Activated CD8-positive, alpha-beta T cell treated with anti-CD3 and anti-CD28 coated beads, Interleukin-2, amount 10 ng/mL, durations not matched to agents 7 days and 5 days (primary cell): ENCODE data around the gene UBE2L6. TPM values are rescaled to one million over a fixed set of nuclear protein-coding genes. Genes with fewer than 3 reads are reported as not detected.

Experiments used
- ATAC-seq: fragments of 150-1000 bp; cut with Tn5 transposase; one replicate; pipeline ENCODE4 v1.10.0; 2021; ENCODE audit warnings: moderate library complexity
- CTCF ChIA-PET: fragments of 350-600 bp; sonication (Branson Sonifier 250); formaldehyde crosslinking; loops from one replicate; lab custom pipeline; 2021; ENCODE audit warnings: antibody characterized with exemption; lab: Charles Lee
- POLR2A ChIA-PET: fragments of 350-600 bp; sonication (Branson Sonifier 250); formaldehyde crosslinking; loops from one replicate; lab custom pipeline; 2021; ENCODE audit warnings: antibody characterized with exemption; lab: Charles Lee
- DNase-seq: peaks from one replicate; pipeline ENCODE4 v3.0.0-alpha.2; 2020
- H3K27ac Mint-ChIP-seq: one replicate; pipeline ENCODE4 v1.8.0; 2021; ENCODE audit warnings: mild to moderate bottlenecking, mixed read lengths
- H3K27me3 Mint-ChIP-seq: one replicate; pipeline ENCODE4 v1.8.0; 2021; ENCODE audit warnings: low read depth, mixed read lengths
- H3K36me3 Mint-ChIP-seq: one replicate; pipeline ENCODE4 v1.8.0; 2021; ENCODE audit warnings: low read depth, mixed read lengths
- H3K4me1 Mint-ChIP-seq: one replicate; pipeline ENCODE4 v1.8.0; 2021; ENCODE audit warnings: low read depth, mixed read lengths
- H3K4me3 Mint-ChIP-seq: one replicate; pipeline ENCODE4 v1.8.0; 2021; ENCODE audit warnings: mild to moderate bottlenecking, mixed read lengths
- H3K9me3 Mint-ChIP-seq: one replicate; pipeline ENCODE4 v1.8.0; 2022; ENCODE audit warnings: mixed read lengths; ENCODE audit not compliant: insufficient read depth
- total RNA-seq, 2 experiments: library from RNA; stranded (reverse); gene quantifications; one replicate each; pipeline ENCODE4 v1.2.3, GENCODE V29; 2021

The UBE2L6 gene
- total RNA-seq, 2 experiments from 2014 or later, result 222 to 232 TPM

- H3K4me1 Mint-ChIP-seq, result peaks cover 47% of the 10 kb centered on the region
- ChIA-PET POLR2A (interaction anchor here (0.8 to 6.7 kb wide), 4 partner anchors 15 to 212 kb away, joined by 3 to 47 read pairs (median 6); partner anchors contain the start of genes SLC43A1, UBE2L6 and ZDHHC5), CTCF (interaction anchor here (1.5 to 10.9 kb wide), 8 partner anchors 14 to 114 kb away, joined by 4 to 484 read pairs (median 7); partner anchors contain the start of genes RTN4RL2, SLC43A1 and UBE2L6)
- H3K4me3 Mint-ChIP-seq, result peak overlapping the region; percentile 82
- H3K9me3 Mint-ChIP-seq, result no peaks in the 10 kb centered on the region
- H3K27ac Mint-ChIP-seq, result peak overlapping the region; percentile 88
- peaks cover 32% of the 10 kb centered on the region for H3K36me3 Mint-ChIP-seq
- H3K27me3 Mint-ChIP-seq, result no peaks in the 10 kb centered on the region
- no peak for ATAC-seq
- no peak for DNase-seq
These were observed 37.3 kb downstream of the UBE2L6 start for GRCh38 chr11:57530215-57530595.

GRCh38 chr11:57529012-57529411, 38.5 kb downstream of the UBE2L6 start:
- Mint-ChIP-seq H3K9me3 (no peaks in the 10 kb centered on the region), H3K27ac (no peak overlapping the region), H3K36me3 (peaks cover 39% of the 10 kb centered on the region), H3K4me1 (peaks cover 47% of the 10 kb centered on the region), H3K27me3 (no peaks in the 10 kb centered on the region), H3K4me3 (peak overlapping the region; percentile 24)
- ATAC-seq (no peak), DNase-seq (no peak)
- ChIA-PET POLR2A (interaction anchor here (0.9 to 6.7 kb wide), 5 partner anchors 14 to 139 kb away, joined by 3 to 47 read pairs (median 3); partner anchors contain the start of genes SLC43A1, UBE2L6 and ZDHHC5), CTCF (interaction anchor here (1.1 to 10.9 kb wide), 11 partner anchors 13 to 116 kb away, joined by 3 to 484 read pairs (median 6); partner anchors contain the start of genes RTN4RL2, SLC43A1 and UBE2L6)

GRCh38 chr11:57527056-57527631, 40.3 kb downstream of the UBE2L6 start:
- Mint-ChIP-seq H3K9me3 (no peaks in the 10 kb centered on the region), H3K4me3 (no peak overlapping the region), H3K4me1 (peaks cover 42% of the 10 kb centered on the region), H3K27ac (peak overlapping the region; percentile 54), H3K36me3 (peaks cover 35% of the 10 kb centered on the region), H3K27me3 (no peaks in the 10 kb centered on the region)
- ChIA-PET POLR2A (interaction anchor here (1.1 to 6.7 kb wide), 3 partner anchors 12 to 113 kb away, joined by 3 to 47 read pairs (median 7); partner anchors contain the start of gene SLC43A1), CTCF (interaction anchor here (0.6 to 10.9 kb wide), 45 partner anchors 9 to 274 kb away, joined by 3 to 484 read pairs (median 5); partner anchors contain the start of genes RTN4RL2, SLC43A1, SLC43A3 and SSRP1)
- peak; percentile 84 for DNase-seq
- ATAC-seq, result no peak

- DNase-seq, result no peak
- CTCF ChIA-PET, result interaction anchor here (2.0 to 10.9 kb wide), 2 partner anchors 28 to 66 kb away, joined by 6 to 484 read pairs; no protein-coding TSS in a partner anchor
- H3K36me3 Mint-ChIP-seq, result peaks cover 25% of the 10 kb centered on the region
- no peaks in the 10 kb centered on the region for H3K9me3 Mint-ChIP-seq
- peaks cover 14% of the 10 kb centered on the region for H3K4me1 Mint-ChIP-seq
- POLR2A ChIA-PET, result no interaction called here
- no peak overlapping the region for H3K4me3 Mint-ChIP-seq
- no peaks in the 10 kb centered on the region for H3K27me3 Mint-ChIP-seq
- H3K27ac Mint-ChIP-seq, result no peak overlapping the region
- no peak for ATAC-seq
These were observed 44.1 kb downstream of the UBE2L6 start for GRCh38 chr11:57523419-57523818.

- H3K27me3 Mint-ChIP-seq, result no peaks in the 10 kb centered on the region
- no peak overlapping the region for H3K4me3 Mint-ChIP-seq
- peaks cover 10% of the 10 kb centered on the region for H3K36me3 Mint-ChIP-seq
- H3K9me3 Mint-ChIP-seq, result no peaks in the 10 kb centered on the region
- peaks cover 2% of the 10 kb centered on the region for H3K4me1 Mint-ChIP-seq
- POLR2A ChIA-PET, result no interaction called here
- no peak overlapping the region for H3K27ac Mint-ChIP-seq
- DNase-seq (no peak), ATAC-seq (no peak)
- CTCF ChIA-PET, result interaction anchor here (1.7 to 9.0 kb wide), 2 partner anchors 27 to 63 kb away, joined by 9 to 152 read pairs; no protein-coding TSS in a partner anchor
These were observed 46.4 kb downstream of the UBE2L6 start for GRCh38 chr11:57521116-57521515.

GRCh38 chr11:57516061-57516443, 51.4 kb downstream of the UBE2L6 start:
- ChIA-PET POLR2A (interaction anchor here (0.6 to 5.0 kb wide), 2 partner anchors 11 to 25 kb away, joined by 3 to 47 read pairs; no protein-coding TSS in a partner anchor), CTCF (interaction anchor here (1.0 to 9.0 kb wide), 13 partner anchors 10 to 181 kb away, joined by 3 to 152 read pairs (median 5); partner anchors contain the start of genes SSRP1 and UBE2L6)
- DNase-seq, result no peak
- Mint-ChIP-seq H3K36me3 (peaks cover 5% of the 10 kb centered on the region), H3K9me3 (no peaks in the 10 kb centered on the region), H3K27ac (peak overlapping the region; percentile 84), H3K27me3 (no peaks in the 10 kb centered on the region), H3K4me3 (peak overlapping the region; percentile 97), H3K4me1 (peaks cover 32% of the 10 kb centered on the region)
- no peak for ATAC-seq

- Mint-ChIP-seq H3K36me3 (peaks cover 5% of the 10 kb centered on the region), H3K27ac (peak within 1 kb of the TSS; percentile 91), H3K27me3 (no peaks in the 10 kb centered on the region), H3K4me3 (peak within 1 kb of the TSS; percentile 97), H3K9me3 (no peaks in the 10 kb centered on the region), H3K4me1 (peaks cover 32% of the 10 kb centered on the region)
- ATAC-seq, result peak; percentile 47
- ChIA-PET POLR2A (interaction anchor here (0.6 to 5.0 kb wide), 2 partner anchors 12 to 24 kb away, joined by 3 to 47 read pairs; no protein-coding TSS in a partner anchor), CTCF (interaction anchor here (0.9 to 9.0 kb wide), 14 partner anchors 10 to 180 kb away, joined by 3 to 152 read pairs (median 4); partner anchors contain the start of genes SSRP1 and UBE2L6)
- peak; percentile 45 for DNase-seq
These were observed 52.0 kb downstream of the UBE2L6 start, which contains the start of gene SLC43A1 for GRCh38 chr11:57515332-57516060. TSS of gene SLC43A1 (minus strand) at chr11:57515702. CDS start at chr11:57514111, 1,591 bp downstream.

- CTCF ChIA-PET, result interaction anchor here (0.9 to 9.0 kb wide), 14 partner anchors 9 to 180 kb away, joined by 3 to 152 read pairs (median 4); partner anchors contain the start of genes SSRP1 and UBE2L6
- peak; percentile 68 for ATAC-seq
These were observed 52.7 kb downstream of the UBE2L6 start for GRCh38 chr11:57514538-57515331.

GRCh38 chr11:57513911-57514537, 53.4 kb downstream of the UBE2L6 start:
- H3K27ac Mint-ChIP-seq, result peak overlapping the region; percentile 91
- CTCF ChIA-PET, result interaction anchor here (1.0 to 9.0 kb wide), 11 partner anchors 12 to 168 kb away, joined by 3 to 152 read pairs (median 5); partner anchors contain the start of gene UBE2L6
- POLR2A ChIA-PET, result interaction anchor here (0.6 to 5.0 kb wide), 6 partner anchors 12 to 1064 kb away, joined by 3 to 47 read pairs (median 3); partner anchors contain the start of gene CLP1

More at GRCh38 chr11:57514538-57515331, 52.7 kb downstream of the UBE2L6 start:
- no peaks in the 10 kb centered on the region for H3K27me3 Mint-ChIP-seq
- peak overlapping the region; percentile 91 for H3K27ac Mint-ChIP-seq
- H3K4me3 Mint-ChIP-seq, result peak overlapping the region; percentile 97
- POLR2A ChIA-PET, result interaction anchor here (0.6 to 5.0 kb wide), 4 partner anchors 12 to 1063 kb away, joined by 3 to 47 read pairs (median 3); no protein-coding TSS in a partner anchor
- H3K9me3 Mint-ChIP-seq, result no peaks in the 10 kb centered on the region
- DNase-seq, result peak; percentile 71
- peaks cover 7% of the 10 kb centered on the region for H3K36me3 Mint-ChIP-seq
- peaks cover 34% of the 10 kb centered on the region for H3K4me1 Mint-ChIP-seq

GRCh38 chr11:57513452-57513795, 54.0 kb downstream of the UBE2L6 start:
- Mint-ChIP-seq H3K27ac (peak overlapping the region; percentile 57), H3K4me3 (peak overlapping the region; percentile 97), H3K36me3 (peaks cover 8% of the 10 kb centered on the region), H3K9me3 (no peaks in the 10 kb centered on the region), H3K27me3 (no peaks in the 10 kb centered on the region), H3K4me1 (peaks cover 37% of the 10 kb centered on the region)
- DNase-seq, result no peak
- ChIA-PET CTCF (interaction anchor here (0.6 to 9.0 kb wide), 8 partner anchors 13 to 167 kb away, joined by 3 to 152 read pairs (median 4); partner anchors contain the start of gene UBE2L6), POLR2A (interaction anchor here (1.0 to 5.0 kb wide), 3 partner anchors 11 to 144 kb away, joined by 3 to 47 read pairs (median 4); partner anchors contain the start of gene CLP1)
- ATAC-seq, result no peak

More at GRCh38 chr11:57513911-57514537, 53.4 kb downstream of the UBE2L6 start:
- ATAC-seq, result peak; percentile 51
- Mint-ChIP-seq H3K27me3 (no peaks in the 10 kb centered on the region), H3K4me1 (peaks cover 37% of the 10 kb centered on the region), H3K4me3 (peak overlapping the region; percentile 97), H3K36me3 (peaks cover 8% of the 10 kb centered on the region), H3K9me3 (no peaks in the 10 kb centered on the region)
- peak; percentile 48 for DNase-seq
